ENCODE measurements around the gene UCMA. TPM values are rescaled to one million over a fixed set of nuclear protein-coding genes. Genes with fewer than 3 reads are reported as not detected.

UCMA gene
- total RNA-seq, 2 experiments from 2014 or later: not detected

GRCh38 chr10:13225601-13226000, 8.6 kb downstream of the UCMA start:
- no TSS peak for BruUV-seq (replicated peaks)
- Histone ChIP-seq H3K9me3 (ENCODE audit: low read length) (no peaks in the 10 kb centered on the region), H3K36me3 (ENCODE audit: insufficient read depth, low read length) (no peaks in the 10 kb centered on the region), H4K20me1 (ENCODE audit: insufficient read depth, low read length) (no peaks in the 10 kb centered on the region), H3K4me3 (ENCODE audit: low read depth, low read length, poor library complexity, severe bottlenecking) (no peak overlapping the region), H3K4me1 (ENCODE audit: insufficient read depth, low read length, poor library complexity, severe bottlenecking) (no peaks in the 10 kb centered on the region), H2AFZ (ENCODE audit: low read length) (no peak overlapping the region), H3K27ac (ENCODE audit: low read depth, low read length, poor library complexity, severe bottlenecking) (no peak overlapping the region), H3K4me2 (ENCODE audit: low read length) (no peak overlapping the region), H3K79me2 (ENCODE audit: insufficient read depth, low read depth, low read length) (no peaks in the 10 kb centered on the region), H3K9me2 (ENCODE audit: insufficient read depth, low read length) (no peaks in the 10 kb centered on the region)
- ChIA-PET POLR2A (interaction anchor here (0.7 to 1.8 kb wide), 7 partner anchors 16 to 612 kb away, joined by 3 to 11 read pairs (median 3); no protein-coding TSS in a partner anchor), CTCF (ENCODE audit: unreplicated experiment) (no interaction called here)
- intact Hi-C loops (cut with micrococcal nuclease; ENCODE audit: unreplicated experiment): no loop called here
- no peak for TF ChIP-seq EZH2phosphoT487 (IDR thresholded peaks at IDR 0.05; ENCODE audit: borderline replicate concordance, low read depth, low read length)
- TF ChIP-seq CTCF (conservative IDR thresholded peaks at IDR 0.05; ENCODE audit: low read length): no peak
- DNase-seq (ENCODE audit: low spot score): no peak

GRCh38 chr10:13224210-13224995, 9.8 kb downstream of the UCMA start:
- ChIA-PET CTCF (ENCODE audit: unreplicated experiment) (no interaction called here), POLR2A (interaction anchor here (0.6 kb wide), 2 partner anchors 166 to 530 kb away, joined by 4 read pairs; no protein-coding TSS in a partner anchor)
- Histone ChIP-seq H3K9me3 (ENCODE audit: low read length) (no peaks in the 10 kb centered on the region), H3K9me2 (ENCODE audit: insufficient read depth, low read length) (no peaks in the 10 kb centered on the region), H4K20me1 (ENCODE audit: insufficient read depth, low read length) (no peaks in the 10 kb centered on the region), H3K4me2 (ENCODE audit: low read length) (no peak overlapping the region), H3K27ac (ENCODE audit: low read depth, low read length, poor library complexity, severe bottlenecking) (no peak overlapping the region), H3K36me3 (ENCODE audit: insufficient read depth, low read length) (no peaks in the 10 kb centered on the region), H3K79me2 (ENCODE audit: insufficient read depth, low read depth, low read length) (no peaks in the 10 kb centered on the region), H2AFZ (ENCODE audit: low read length) (no peak overlapping the region), H3K4me1 (ENCODE audit: insufficient read depth, low read length, poor library complexity, severe bottlenecking) (peaks cover 10% of the 10 kb centered on the region), H3K4me3 (ENCODE audit: low read depth, low read length, poor library complexity, severe bottlenecking) (no peak overlapping the region)
- TF ChIP-seq CTCF (conservative IDR thresholded peaks at IDR 0.05; ENCODE audit: low read length): no peak
- no peak for TF ChIP-seq EZH2phosphoT487 (IDR thresholded peaks at IDR 0.05; ENCODE audit: borderline replicate concordance, low read depth, low read length)
- peak; percentile 10 for DNase-seq (ENCODE audit: low spot score)
- BruUV-seq (replicated peaks): no TSS peak
- intact Hi-C loops (cut with micrococcal nuclease; ENCODE audit: unreplicated experiment): no loop called here

- BruUV-seq (replicated peaks): no TSS peak
Measured at GRCh38 chr10:13223241-13223640, 10.9 kb downstream of the UCMA start.

More at GRCh38 chr10:13223241-13223640, 10.9 kb downstream of the UCMA start:
- no peak overlapping the region for H3K4me3 ChIP-seq (ENCODE audit: low read depth, low read length, poor library complexity, severe bottlenecking)
- CTCF ChIA-PET (ENCODE audit: unreplicated experiment): no interaction called here
- H3K4me1 ChIP-seq (ENCODE audit: insufficient read depth, low read length, poor library complexity, severe bottlenecking): peaks cover 11% of the 10 kb centered on the region
- no peaks in the 10 kb centered on the region for H3K9me2 ChIP-seq (ENCODE audit: insufficient read depth, low read length)
- H3K79me2 ChIP-seq (ENCODE audit: insufficient read depth, low read depth, low read length): no peaks in the 10 kb centered on the region
- no peak for DNase-seq (ENCODE audit: low spot score)
- intact Hi-C loops (cut with micrococcal nuclease; ENCODE audit: unreplicated experiment): no loop called here
- H3K36me3 ChIP-seq (ENCODE audit: insufficient read depth, low read length): no peaks in the 10 kb centered on the region
- TF ChIP-seq EZH2phosphoT487 (IDR thresholded peaks at IDR 0.05; ENCODE audit: borderline replicate concordance, low read depth, low read length): no peak
- no peak for TF ChIP-seq CTCF (conservative IDR thresholded peaks at IDR 0.05; ENCODE audit: low read length)
- no peaks in the 10 kb centered on the region for H3K9me3 ChIP-seq (ENCODE audit: low read length)
- no peak overlapping the region for H3K4me2 ChIP-seq (ENCODE audit: low read length)
- POLR2A ChIA-PET: no interaction called here
- no peaks in the 10 kb centered on the region for H4K20me1 ChIP-seq (ENCODE audit: insufficient read depth, low read length)
- no peak overlapping the region for H2AFZ ChIP-seq (ENCODE audit: low read length)
- no peak overlapping the region for H3K27ac ChIP-seq (ENCODE audit: low read depth, low read length, poor library complexity, severe bottlenecking)
